ENCODE data around the gene OSM.
"Not testable (repeated sequence)": the region's sequence is repeated elsewhere in the genome, so short reads cannot be mapped to it uniquely, and the experiment has no call there.

The OSM gene

DNA sequence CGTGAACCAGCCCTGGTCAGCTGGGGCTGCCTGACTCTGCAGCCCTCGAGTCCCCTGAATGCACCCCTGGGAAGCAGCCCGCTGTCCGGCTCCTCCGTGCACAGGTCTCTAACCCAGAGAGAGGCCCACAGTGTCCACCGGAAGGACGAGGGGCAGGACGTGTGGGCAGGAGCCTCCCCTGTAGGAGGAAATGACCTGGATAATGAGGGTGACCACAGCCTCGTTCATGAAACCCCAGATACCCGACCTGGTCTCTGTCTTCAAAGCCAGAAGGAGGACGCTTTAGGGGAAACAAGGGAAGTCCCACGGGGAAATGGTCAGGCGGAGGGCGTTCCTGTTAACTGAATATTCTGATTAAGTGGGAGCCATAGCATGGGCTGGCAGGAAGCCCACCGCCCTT is 43.3 kb downstream of the OSM start:
- no peak for DNase-seq

DNA sequence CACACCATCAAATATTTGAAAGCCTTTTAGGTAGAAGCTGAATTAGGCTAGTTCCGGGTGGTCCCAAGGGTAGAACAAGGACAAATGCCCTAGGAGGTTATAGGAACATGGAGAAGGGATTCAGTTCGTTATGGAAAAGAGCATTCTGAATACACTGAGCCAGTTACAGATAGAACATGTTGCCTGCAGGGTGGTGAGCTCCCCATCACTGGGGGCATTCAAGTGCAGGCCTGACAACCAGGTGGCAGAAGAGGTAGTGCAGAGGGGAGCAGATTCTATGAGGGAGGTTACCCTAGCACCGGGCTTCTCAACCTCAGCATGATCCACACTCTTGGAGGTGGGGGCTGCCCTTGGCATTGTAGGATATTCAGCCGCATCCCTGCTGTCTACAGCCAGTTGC is 44.3 kb downstream of the OSM start:
- DNase-seq: no peak

DNA sequence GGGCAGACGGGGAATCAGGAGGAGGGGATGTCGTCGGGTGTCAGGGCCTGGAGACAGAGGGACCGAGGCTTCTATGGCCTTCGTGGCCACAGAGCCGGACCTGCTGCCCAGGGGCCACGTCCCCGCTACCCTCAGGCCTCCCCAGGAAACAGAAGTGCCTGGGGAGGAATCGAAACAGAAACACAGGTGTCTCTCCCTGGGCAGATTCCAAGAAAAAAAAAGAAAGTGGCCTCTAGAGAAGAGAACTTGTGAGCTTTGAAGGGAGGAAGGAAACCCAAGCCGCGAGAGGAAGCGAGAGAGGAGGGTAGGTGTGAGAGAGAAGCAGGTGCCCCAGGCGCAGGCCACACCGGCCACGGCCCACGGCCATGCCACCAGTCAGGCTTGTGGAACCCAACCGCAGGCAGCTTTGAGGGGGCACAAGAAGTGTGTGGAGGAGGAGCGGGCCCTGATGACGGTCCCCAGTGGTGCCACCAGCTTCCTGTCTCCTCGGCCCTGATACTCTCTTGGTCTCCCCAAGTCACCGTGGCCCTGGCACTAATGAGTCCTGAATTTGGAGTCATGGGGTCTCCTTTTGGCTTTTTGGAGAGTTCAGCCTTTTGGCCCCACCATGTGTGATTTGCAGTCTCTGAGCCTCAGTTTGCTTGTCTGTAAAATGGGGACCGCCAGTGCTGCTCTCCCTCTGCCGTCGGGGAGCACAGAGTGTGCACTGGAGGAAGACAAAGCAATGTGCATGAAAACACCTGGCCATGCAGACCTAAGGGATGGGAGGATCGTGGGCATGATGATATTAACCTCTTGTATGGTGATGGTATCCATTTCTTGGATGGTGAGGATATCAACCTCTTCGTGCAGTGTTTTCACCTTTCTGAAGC is 45.3 kb downstream of the OSM start:
- DNase-seq: no peak

DNA sequence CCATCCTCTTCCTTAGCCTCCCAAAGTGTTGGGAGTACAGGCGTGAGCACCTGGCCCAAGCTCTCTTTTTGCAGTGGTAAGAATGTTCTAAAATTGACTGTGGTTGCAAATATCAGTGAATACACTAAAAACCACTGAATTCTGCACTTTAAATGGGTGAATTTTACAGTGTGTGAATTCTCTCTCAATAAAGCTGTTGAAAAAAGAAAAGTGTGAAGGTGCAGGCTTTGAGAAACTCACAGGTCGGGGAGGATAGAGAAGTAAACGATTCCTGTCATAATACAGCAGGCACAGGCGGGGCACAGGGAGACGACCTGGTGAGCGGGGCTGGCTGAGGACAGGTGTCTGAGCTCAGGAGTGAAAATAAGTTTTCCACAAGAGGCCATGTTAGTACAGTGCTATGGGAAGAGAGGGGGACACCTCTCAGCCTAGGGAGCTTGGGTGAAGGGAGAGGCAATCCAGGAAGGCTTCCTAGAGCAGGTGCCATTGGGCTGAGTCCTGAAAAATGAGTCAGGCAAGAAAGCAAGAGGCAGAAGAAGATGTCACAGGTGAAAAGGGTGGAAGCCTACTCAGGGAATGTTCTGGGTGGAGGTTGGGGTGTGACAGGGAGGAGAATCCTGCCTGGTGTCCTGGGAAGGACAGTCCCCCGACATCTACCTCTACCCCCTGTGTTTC is 46.2 kb downstream of the OSM start:
- no peak for DNase-seq

DNA sequence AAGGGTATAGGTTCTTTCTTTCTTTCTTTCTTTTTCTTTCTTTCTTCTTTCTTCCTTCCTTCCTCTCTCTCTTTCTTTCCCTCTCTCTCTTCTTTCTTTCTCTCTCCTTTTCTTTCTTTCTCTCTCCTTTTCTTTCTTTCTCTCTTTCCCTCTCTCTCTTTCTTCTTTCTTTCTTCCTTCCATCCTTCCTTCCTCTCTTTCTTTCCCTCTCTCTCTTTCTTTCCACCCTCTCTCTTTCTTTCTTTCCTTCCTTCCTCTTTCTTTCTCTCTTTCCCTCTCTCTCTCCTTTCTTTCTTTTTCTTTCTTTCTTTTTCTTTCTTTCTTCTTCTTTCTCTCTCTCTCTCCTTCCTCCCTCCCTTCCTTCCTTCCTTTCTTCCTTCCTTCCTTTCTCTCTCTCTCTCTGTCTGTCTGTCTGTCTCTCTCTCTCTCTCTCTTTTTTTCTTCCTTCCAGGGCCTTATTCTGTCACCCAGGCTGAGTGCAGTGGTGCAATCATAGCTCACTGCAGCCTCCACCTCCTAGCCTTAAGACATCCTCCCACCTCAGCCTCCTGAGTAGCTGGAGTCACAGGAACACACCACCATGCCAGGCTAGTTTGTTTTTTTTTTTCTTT is 46.9 kb downstream of the OSM start:
- DNase-seq: no peak

DNA sequence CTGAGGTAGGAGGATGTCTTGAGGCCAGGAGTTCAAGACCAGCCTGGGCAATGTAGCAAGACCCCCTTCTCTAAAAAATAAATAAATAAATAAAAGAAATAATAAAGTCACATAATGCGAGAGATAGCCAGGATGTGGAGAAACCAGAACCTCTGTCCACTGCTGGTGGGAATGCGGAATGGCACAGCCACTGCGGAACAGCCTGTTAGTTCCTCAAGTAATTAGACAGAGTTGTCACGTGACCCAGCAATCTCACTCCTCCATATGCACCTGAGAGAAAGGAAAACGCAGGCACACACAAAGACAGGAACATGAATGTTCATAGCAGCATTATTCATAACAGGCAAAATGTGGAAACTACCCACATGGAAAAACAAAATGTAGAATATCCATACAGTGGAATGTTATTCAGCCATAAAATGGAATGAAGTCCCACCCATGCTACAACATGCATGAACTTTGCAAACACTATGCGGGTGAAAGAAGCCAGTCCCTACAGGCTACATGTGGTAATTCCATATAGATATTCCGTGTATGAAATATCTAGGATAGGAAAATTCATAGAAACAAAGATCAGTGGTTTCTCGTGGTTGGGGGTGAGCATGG is 47.5 kb downstream of the OSM start:
- no peak for DNase-seq

DNA sequence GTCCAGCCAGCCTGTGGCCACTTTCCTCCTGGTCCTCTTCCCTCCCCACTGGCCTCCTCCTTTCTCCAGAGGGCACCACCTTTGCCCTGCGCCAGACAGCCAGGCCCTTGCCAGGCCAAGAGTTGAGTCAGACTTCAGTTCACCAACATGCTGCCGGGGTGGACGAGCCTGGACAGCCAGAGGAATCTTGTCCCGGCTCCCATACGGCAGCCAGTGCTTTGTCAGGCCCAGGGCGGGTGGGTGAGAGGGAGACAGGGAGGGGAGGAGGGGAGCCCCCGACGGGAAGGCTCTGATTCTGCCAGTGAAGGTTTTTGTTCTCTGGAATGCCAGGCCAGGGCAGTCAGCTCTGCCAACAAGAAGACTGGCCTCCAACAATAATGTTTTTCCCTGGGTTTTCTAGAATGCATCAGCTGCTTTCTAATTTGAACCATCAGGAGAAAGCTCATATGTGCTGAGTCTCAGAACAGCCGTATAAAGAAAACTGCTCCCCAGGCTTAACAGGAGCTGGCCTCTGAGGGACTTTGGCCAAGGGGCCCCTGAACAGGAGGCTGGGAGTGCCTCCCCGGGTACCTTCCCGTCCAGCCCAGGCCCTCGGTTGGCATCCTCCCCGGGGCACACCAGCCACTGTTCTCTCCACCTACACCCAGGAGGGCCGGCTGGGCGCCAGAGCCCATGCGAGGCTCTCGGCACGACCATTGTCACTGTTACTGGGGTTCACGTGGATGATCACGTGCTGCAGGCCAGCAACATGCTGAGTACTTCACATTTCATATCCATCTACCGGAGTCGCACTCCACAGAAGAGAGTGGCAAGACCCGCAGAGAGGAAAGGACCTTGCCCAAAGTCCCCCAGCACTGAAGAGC is 48.7 kb downstream of the OSM start:
- no peak for DNase-seq

DNA sequence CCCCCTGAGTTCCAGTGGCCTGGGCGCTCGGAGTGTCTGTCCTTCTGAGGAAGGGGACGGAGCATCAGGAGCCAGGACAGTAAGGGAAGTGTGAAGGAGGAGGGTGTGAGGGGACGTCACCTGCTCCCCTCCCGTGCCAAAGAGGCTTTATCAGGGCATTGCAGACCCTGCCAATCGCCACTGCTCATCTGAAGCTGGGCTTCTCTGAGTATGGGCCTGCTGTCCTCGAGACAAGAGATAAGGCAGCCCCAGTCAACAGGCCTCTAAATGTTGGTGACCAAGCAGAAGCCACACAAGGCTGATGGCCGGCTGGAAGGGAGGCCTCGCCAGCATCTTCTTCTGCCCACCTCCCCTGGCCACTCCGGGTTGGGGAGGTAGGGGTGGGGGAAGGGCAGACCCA is 49.9 kb downstream of the OSM start:
- DNase-seq: no peak

DNA sequence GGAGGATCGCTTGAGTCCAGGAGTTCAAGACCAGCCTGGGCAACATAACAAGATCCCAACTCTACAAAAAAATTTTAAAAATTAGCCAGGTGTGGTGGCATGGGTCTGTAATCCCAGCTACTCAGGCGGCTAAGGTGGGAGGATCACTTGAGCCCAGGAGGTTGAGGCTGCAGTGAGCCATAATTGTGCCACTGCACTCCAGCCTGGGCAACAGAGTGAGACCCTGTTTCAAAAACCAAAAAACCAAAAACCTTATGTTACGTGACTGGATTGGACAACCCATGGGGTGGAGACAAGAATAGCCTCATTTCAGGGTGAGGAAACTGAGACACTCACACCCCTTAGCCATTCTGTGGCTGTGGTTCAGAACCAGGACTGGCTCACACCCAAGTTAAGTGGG is 50.4 kb downstream of the OSM start:
- not testable (repeated sequence) for DNase-seq

DNA sequence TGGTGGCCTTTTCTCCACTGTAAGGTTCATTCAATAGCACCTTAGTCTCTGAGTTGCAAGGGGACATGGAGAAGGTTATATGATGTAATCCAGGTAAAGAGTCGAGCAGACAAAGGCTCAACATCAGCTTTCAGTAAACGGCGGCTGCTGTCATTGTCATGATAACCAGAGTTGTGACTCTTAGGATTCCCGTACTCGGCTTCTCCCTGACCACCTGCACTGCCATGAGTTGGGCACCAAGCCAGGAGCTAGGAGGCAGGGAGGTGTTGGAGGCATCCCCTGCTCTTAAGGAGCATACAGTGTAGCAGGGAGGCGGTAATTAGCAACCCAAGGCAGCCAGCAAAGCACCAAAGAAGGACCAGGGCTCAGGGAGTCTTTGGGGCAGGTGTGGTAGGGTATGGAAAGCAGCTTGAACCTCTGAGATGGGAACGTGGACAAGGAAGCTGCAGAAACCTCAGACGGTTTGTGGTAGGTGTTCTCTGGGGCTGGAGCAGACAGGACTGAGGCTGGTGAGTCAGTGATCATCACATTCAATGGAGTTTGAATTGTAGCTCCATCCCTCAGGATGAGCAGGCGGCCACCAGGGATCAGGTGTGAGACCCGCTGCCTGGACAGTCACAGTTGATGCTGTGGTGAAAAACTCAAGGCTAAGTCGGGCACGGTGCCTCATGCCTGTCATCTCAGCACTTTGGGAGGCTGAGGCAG is 51.8 kb downstream of the OSM start:
- no peak for DNase-seq

DNA sequence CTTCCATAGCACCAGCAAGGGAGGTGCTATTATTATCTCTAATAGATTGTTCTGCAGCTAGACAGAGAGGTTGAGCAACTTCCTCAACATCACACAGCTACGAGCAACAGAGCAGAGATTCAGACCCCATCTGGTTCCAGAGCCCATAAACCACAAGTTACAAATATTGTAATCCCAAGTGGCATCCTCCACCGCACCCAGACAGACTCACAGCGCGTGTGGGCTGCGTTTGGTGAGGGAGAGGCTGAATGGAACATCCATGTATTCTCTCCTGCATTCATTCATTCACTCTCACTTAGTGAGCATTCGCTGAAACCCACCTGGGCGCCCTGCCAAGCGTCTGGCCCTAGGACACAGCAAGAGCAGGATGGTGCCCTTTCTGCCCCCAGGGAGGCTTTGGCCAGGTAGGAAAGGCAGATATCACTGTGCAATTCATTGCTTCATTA is 53.6 kb downstream of the OSM start:
- DNase-seq: no peak
